GM21360 (cell line): ENCODE measurements around the gene HOXC9.

Experiments used
- ATAC-seq: cut with Tn5 transposase; IDR thresholded peaks from one replicate; pipeline ENCODE4 v1.9.1; 2021; ENCODE audit warnings: mild to moderate bottlenecking, moderate library complexity; ENCODE audit not compliant: unreplicated experiment

HOXC9 gene

GRCh38 chr12:54000116-54001114 is at the start of gene HOXC9:
TSS of gene HOXC9 (plus strand) at chr12:54000161. CDS start at chr12:54000189, 28 bp downstream.
- ATAC-seq = no peak

- no peak for ATAC-seq
Measured at GRCh38 chr12:53950437-53950773, 49.6 kb upstream of the HOXC9 start.

- no peak for ATAC-seq
Measured at GRCh38 chr12:53950789-53951576, 49.0 kb upstream of the HOXC9 start.

GRCh38 chr12:53951577-53952334 is 48.2 kb upstream of the HOXC9 start:
- no peak for ATAC-seq

- ATAC-seq = no peak
Measured at GRCh38 chr12:53952335-53952694, 47.6 kb upstream of the HOXC9 start.

GRCh38 chr12:53952871-53953734 is 46.9 kb upstream of the HOXC9 start:
- no peak for ATAC-seq

GRCh38 chr12:53953831-53954693 is 45.9 kb upstream of the HOXC9 start:
- ATAC-seq = no peak

GRCh38 chr12:53954694-53955035 is 45.3 kb upstream of the HOXC9 start, which contains the start of gene HOXC12:
TSS of gene HOXC12 (plus strand) at chr12:53954903. CDS start at chr12:53954930, 27 bp downstream.
- ATAC-seq = no peak

- ATAC-seq = no peak
Measured at GRCh38 chr12:53955036-53955775, 44.8 kb upstream of the HOXC9 start.

GRCh38 chr12:53955776-53956250 is 44.1 kb upstream of the HOXC9 start:
- ATAC-seq = no peak

GRCh38 chr12:53956251-53956887 is 43.6 kb upstream of the HOXC9 start:
- ATAC-seq = no peak

GRCh38 chr12:53956914-53957536 is 42.9 kb upstream of the HOXC9 start:
- no peak for ATAC-seq

- no peak for ATAC-seq
Measured at GRCh38 chr12:53958128-53958527, 41.8 kb upstream of the HOXC9 start.

- ATAC-seq = no peak
Measured at GRCh38 chr12:53959314-53959713, 40.6 kb upstream of the HOXC9 start.

- no peak for ATAC-seq
Measured at GRCh38 chr12:53960187-53961024, 39.6 kb upstream of the HOXC9 start.

- no peak for ATAC-seq
Measured at GRCh38 chr12:53961025-53961761, 38.8 kb upstream of the HOXC9 start.
